PC-9 (cell line): ENCODE measurements around the gene TMEM198. TPM values are rescaled to one million over a fixed set of nuclear protein-coding genes. Genes with fewer than 3 reads are reported as not detected.

Experiments used
- BruUV-seq: library from RNA; stranded (reverse); fragments of 400-500 nt; replicated peaks from 2 replicates; lab custom pipeline; 2021; lab: Mats Ljungman, UMichigan
- CTCF ChIA-PET: fragments of 300-600 bp; sonication (Branson Sonifier 250); formaldehyde crosslinking; loops from one replicate; lab custom pipeline; 2022; ENCODE audit warnings: antibody characterized with exemption; lab: Charles Lee
- POLR2A ChIA-PET: fragments of 300-600 bp; sonication (Branson Sonifier 250); formaldehyde crosslinking; loops from one replicate; lab custom pipeline; 2022; ENCODE audit warnings: antibody characterized with exemption; ENCODE audit not compliant: unreplicated experiment; lab: Charles Lee
- DNase-seq, 2 experiments: peaks; one replicate each; pipeline versions ENCODE4 v3.0.0 to v3.0.0-alpha.2; 2015 to 2022; ENCODE audit warnings: mixed read lengths in 1 of 2
- H2AFZ ChIP-seq: fragments of 200-600 bp; sonication (generic); 2 replicates; pipeline ENCODE4 v1.8.1; 2017; ENCODE audit warnings: antibody characterized with exemption
- H3F3A ChIP-seq: fragments of 200-600 bp; sonication (generic); 2 replicates; pipeline ENCODE4 v1.8.1; 2017; ENCODE audit warnings: antibody characterized with exemption, mild to moderate bottlenecking, low read depth; ENCODE audit not compliant: insufficient read depth
- H3K27ac ChIP-seq: fragments of 200-600 bp; sonication (generic); 2 replicates; pipeline ENCODE4 v1.6.1; 2016; ENCODE audit warnings: mixed run types
- H3K27me3 ChIP-seq: fragments of 200-600 bp; sonication (generic); 2 replicates; pipeline ENCODE4 v1.6.1; 2016; ENCODE audit warnings: low read depth, mixed run types; ENCODE audit not compliant: insufficient read depth
- H3K36me3 ChIP-seq: fragments of 200-600 bp; sonication (generic); 2 replicates; pipeline ENCODE4 v1.6.1; 2016; ENCODE audit warnings: low read depth, mixed run types
- H3K4me1 ChIP-seq: fragments of 200-600 bp; sonication (generic); replicated peaks from 2 replicates; pipeline ENCODE4 v1.6.1; 2016; ENCODE audit warnings: mixed run types; ENCODE audit not compliant: insufficient read depth
- H3K4me2 ChIP-seq: fragments of 200-600 bp; sonication (generic); 2 replicates; pipeline ENCODE4 v1.6.1; 2017; ENCODE audit warnings: mixed run types
- H3K4me3 ChIP-seq: fragments of 200-600 bp; sonication (generic); 2 replicates; pipeline ENCODE4 v1.6.1; 2016; ENCODE audit warnings: mixed run types
- H3K79me2 ChIP-seq: fragments of 200-600 bp; sonication (generic); 2 replicates; pipeline ENCODE4 v1.6.1; 2017; ENCODE audit warnings: low read depth, mixed run types
- H3K9me2 ChIP-seq: fragments of 200-600 bp; sonication (generic); 2 replicates; pipeline ENCODE4 v1.8.1; 2017; ENCODE audit warnings: mild to moderate bottlenecking; ENCODE audit not compliant: insufficient read depth
- H3K9me3 ChIP-seq: fragments of 200-600 bp; sonication (generic); 2 replicates; pipeline ENCODE4 v1.8.1; 2016; ENCODE audit warnings: low read depth; ENCODE audit not compliant: insufficient read depth
- H4K20me1 ChIP-seq: fragments of 200-600 bp; sonication (generic); 2 replicates; pipeline ENCODE4 v1.8.1; 2017; ENCODE audit not compliant: insufficient read depth
- CTCF ChIP-seq: fragments of 200-600 bp; sonication (generic); conservative IDR thresholded peaks from 2 replicates; pipeline ENCODE4 v1.6.1; 2017; ENCODE audit warnings: mixed run types, antibody characterized with exemption, mild to moderate bottlenecking, moderate library complexity
- EZH2 ChIP-seq: fragments of 200-600 bp; sonication (generic); IDR thresholded peaks from 2 replicates; pipeline ENCODE4 v1.8.0; 2017; ENCODE audit warnings: antibody characterized with exemption, low read depth
- intact Hi-C: fragments of 100-400 bp; cut with micrococcal nuclease; formaldehyde crosslinking; loops from one replicate; pipeline ENCODE4 v1.10.0; 2022; ENCODE audit not compliant: unreplicated experiment
- total RNA-seq: library from RNA; stranded (reverse); gene quantifications from 2 replicates; pipeline ENCODE4 v1.2.3, GENCODE V29; 2021

TMEM198 gene
- total RNA-seq, 1 experiment from 2014 or later, result 3.6 TPM

- ChIA-PET CTCF (interaction anchor here (0.6 to 1.4 kb wide), 3 partner anchors 11 to 29 kb away, joined by 5 to 8 read pairs (median 7); no protein-coding TSS in a partner anchor), POLR2A (interaction anchor here (0.5 to 0.7 kb wide), 4 partner anchors 19 to 566 kb away, joined by 3 to 6 read pairs (median 4); no protein-coding TSS in a partner anchor)
- Histone ChIP-seq H3F3A (peaks cover 13% of the 10 kb centered on the region), H3K9me2 (no peaks in the 10 kb centered on the region), H2AFZ (peak overlapping the region; percentile 67; the same call in 1 of the 2 replicates), H3K27me3 (no peaks in the 10 kb centered on the region), H3K9me3 (no peaks in the 10 kb centered on the region), H3K4me2 (peak overlapping the region; percentile 98), H3K4me1 (peaks cover 28% of the 10 kb centered on the region), H3K4me3 (peak overlapping the region; percentile 67), H4K20me1 (no peaks in the 10 kb centered on the region), H3K36me3 (no peaks in the 10 kb centered on the region), H3K27ac (peak overlapping the region; percentile 64; the same call in 1 of the 2 replicates), H3K79me2 (peaks cover 13% of the 10 kb centered on the region)
- no TSS peak for BruUV-seq
- TF ChIP-seq EZH2 (no peak), CTCF (no peak)
- intact Hi-C loops, result loop anchor here (2.0 kb wide), 1 partner anchor 28 kb away; the partner anchor contains the start of gene CHPF
- no peak for DNase-seq
Observed at GRCh38 chr2:219570924-219571310, 27.1 kb downstream of the TMEM198 start.

GRCh38 chr2:219571311-219572236 lies 27.7 kb downstream of the TMEM198 start, which contains the start of gene OBSL1:
TSS of gene OBSL1 (minus strand) at chr2:219571539. CDS start at chr2:219571232, 307 bp downstream.
- no peaks in the 10 kb centered on the region for H3K36me3 ChIP-seq

More at GRCh38 chr2:219571311-219572236, 27.7 kb downstream of the TMEM198 start, which contains the start of gene OBSL1:
- H3K4me2 ChIP-seq, result peak within 1 kb of the TSS; percentile 98
- BruUV-seq, result no TSS peak
- TF ChIP-seq CTCF, result no peak
- TF ChIP-seq EZH2, result no peak
- peaks cover 28% of the 10 kb centered on the region for H3K4me1 ChIP-seq
- peaks cover 13% of the 10 kb centered on the region for H3K79me2 ChIP-seq
- ChIA-PET POLR2A (interaction anchor here (0.5 to 0.8 kb wide), 5 partner anchors 19 to 565 kb away, joined by 3 to 9 read pairs (median 5); no protein-coding TSS in a partner anchor), CTCF (interaction anchor here (0.6 to 1.4 kb wide), 4 partner anchors 12 to 346 kb away, joined by 5 to 8 read pairs (median 7); no protein-coding TSS in a partner anchor)
- peaks cover 13% of the 10 kb centered on the region for H3F3A ChIP-seq
- H4K20me1 ChIP-seq, result no peaks in the 10 kb centered on the region
- no peaks in the 10 kb centered on the region for H3K9me3 ChIP-seq
- H3K4me3 ChIP-seq, result peak within 1 kb of the TSS; percentile 67
- H3K27ac ChIP-seq, result peak within 1 kb of the TSS; percentile 64
- peak; percentile 78 to 85 for DNase-seq
- intact Hi-C loops, result loop anchor here (1.0 to 2.0 kb wide), 2 partner anchors 25 to 29 kb away; partner anchors contain the start of gene CHPF
- no peaks in the 10 kb centered on the region for H3K27me3 ChIP-seq
- no peaks in the 10 kb centered on the region for H3K9me2 ChIP-seq
- H2AFZ ChIP-seq, result peak within 1 kb of the TSS; percentile 70
